Keratinocyte (primary cell): ENCODE data around the gene ITPR1. TPM values are rescaled to one million over a fixed set of nuclear protein-coding genes. Genes with fewer than 3 reads are reported as not detected.

Source experiments
- DNase-seq: peaks from one replicate; pipeline ENCODE4 v3.0.0-alpha.2; 2011; ENCODE audit warnings: low read depth, missing footprints, low spot score
- FAIRE-seq: peaks from 2 replicates; lab custom pipeline; 2011; peaks lifted over from hg19 to GRCh38; lab: Jason Lieb, UNC
- H2AFZ ChIP-seq: 2 replicates; pipeline ENCODE4 v1.6.0; 2012; ENCODE audit warnings: low read length, control low read depth, inconsistent platforms; ENCODE audit not compliant: control insufficient read depth
- H3K27ac ChIP-seq: 2 replicates; pipeline ENCODE4 v1.5.1; 2011; ENCODE audit warnings: low read length; ENCODE audit not compliant: control insufficient read depth, insufficient read depth
- H3K27me3 ChIP-seq: 3 replicates; pipeline ENCODE4 v1.6.0; 2011; ENCODE audit warnings: low read length; ENCODE audit not compliant: control insufficient read depth, insufficient read depth; ENCODE audit errors: extremely low read depth
- H3K36me3 ChIP-seq, 2 experiments: 2 replicates in 1 of 2; 3 replicates in 1 of 2; pipeline ENCODE4 v1.5.1; 2011; ENCODE audit warnings: low read length in 2 of 2, mild to moderate bottlenecking in 1 of 2; ENCODE audit not compliant: control insufficient read depth in 2 of 2, insufficient read depth in 2 of 2; ENCODE audit errors: extremely low read depth in 1 of 2
- H3K4me1 ChIP-seq: 3 replicates; pipeline ENCODE4 v1.5.1; 2011; ENCODE audit warnings: low read length; ENCODE audit not compliant: control insufficient read depth, insufficient read depth; ENCODE audit errors: extremely low read depth
- H3K4me2 ChIP-seq: 3 replicates; pipeline ENCODE4 v1.6.0; 2011; ENCODE audit warnings: low read depth, low read length; ENCODE audit not compliant: control insufficient read depth, insufficient read depth; ENCODE audit errors: extremely low read depth
- H3K4me3 ChIP-seq, 3 experiments: fragments of 200-600 bp in 1 of 3; sonication (generic) in 1 of 3; 2 replicates in 2 of 3; 3 replicates in 1 of 3; pipeline ENCODE4 v1.5.1; 2011 to 2016; ENCODE audit warnings: low read length in 3 of 3, mild to moderate bottlenecking in 3 of 3, control low read depth in 2 of 3, inconsistent platforms in 1 of 3, low read depth in 1 of 3, mixed read lengths in 1 of 3, mixed run types in 1 of 3, moderate library complexity in 1 of 3; ENCODE audit not compliant: control insufficient read depth in 2 of 3, insufficient read depth in 2 of 3; ENCODE audit errors: extremely low read depth in 1 of 3
- H3K79me2 ChIP-seq: 2 replicates; pipeline ENCODE4 v1.6.0; 2012; ENCODE audit warnings: low read length; ENCODE audit not compliant: control insufficient read depth, insufficient read depth
- H3K9ac ChIP-seq: 3 replicates; pipeline ENCODE4 v1.6.0; 2011; ENCODE audit warnings: low read length; ENCODE audit not compliant: control insufficient read depth, insufficient read depth; ENCODE audit errors: extremely low read depth
- H3K9me1 ChIP-seq: 3 replicates; pipeline ENCODE4 v1.6.0; 2011; ENCODE audit warnings: low read length; ENCODE audit not compliant: control insufficient read depth, insufficient read depth; ENCODE audit errors: extremely low read depth
- H3K9me3 ChIP-seq: 2 replicates; pipeline ENCODE4 v1.5.1; 2012; ENCODE audit warnings: low read depth, low read length; ENCODE audit not compliant: control insufficient read depth
- H4K20me1 ChIP-seq: 3 replicates; pipeline ENCODE4 v1.6.0; 2011; ENCODE audit warnings: low read length; ENCODE audit not compliant: control insufficient read depth, insufficient read depth; ENCODE audit errors: extremely low read depth
- CTCF ChIP-seq, 3 experiments: IDR thresholded peaks in 1 of 3; conservative IDR thresholded peaks in 1 of 3; optimal IDR thresholded peaks in 1 of 3; 2 replicates in 2 of 3; 3 replicates in 1 of 3; pipeline versions ENCODE3 to v1.5.1; 2011; ENCODE audit warnings: low read length in 3 of 3, mild to moderate bottlenecking in 3 of 3, moderate library complexity in 2 of 3, control low read depth in 1 of 3, inconsistent platforms in 1 of 3; ENCODE audit not compliant: insufficient read depth in 2 of 3; ENCODE audit errors: extremely low read depth in 1 of 3
- EZH2 ChIP-seq: IDR thresholded peaks from one replicate; pipeline ENCODE4 v1.6.1; 2012; ENCODE audit warnings: inconsistent platforms, mild to moderate bottlenecking, low read length, moderate library complexity
- dilution Hi-C: fragments of 300-500 bp; cut with MboI; formaldehyde crosslinking; loops from one replicate; pipeline ENCODE4 v1.7.0; 2020; ENCODE audit warnings: low sequenced_read_pairs; ENCODE audit not compliant: extremely low pct_ligation_motif_present
- polyA plus RNA-seq, 5 experiments: library from polyadenylated mRNA; depleted of rRNA in 3 of 5; stranded (reverse) in 3 of 5; stranded (forward) in 1 of 5; unstranded in 1 of 5; fragments of >200 nt; gene quantifications; 1 replicate in 1 of 5; 2 replicates in 3 of 5; 3 replicates in 1 of 5; pipeline versions ENCODE4 v1.2.1 to v1.2.3, GENCODE V29; 2011 to 2012; ENCODE audit warnings: missing spikeins in 2 of 5, low read depth in 1 of 5, low replicate concordance in 1 of 5

The ITPR1 gene
- polyA plus RNA-seq, 1 donor (not counting 4 experiments of a cell fraction or from before 2014, with no cell fraction given), result 3.5 TPM

GRCh38 chr3:4591669-4592068 is 98.5 kb downstream of the ITPR1 start:
- dilution Hi-C loops, result no loop called here
- Histone ChIP-seq H3K9ac (no peak overlapping the region), H3K4me1 (peaks cover 14% of the 10 kb centered on the region), H4K20me1 (no peaks in the 10 kb centered on the region), H3K4me2 (no peak overlapping the region), H3K4me3 (no peak overlapping the region), H3K27me3 (no peaks in the 10 kb centered on the region), H3K9me3 (no peaks in the 10 kb centered on the region), H3K27ac (no peak overlapping the region), H3K9me1 (no peaks in the 10 kb centered on the region), H3K79me2 (no peaks in the 10 kb centered on the region), H2AFZ (no peak overlapping the region), H3K36me3 (no peaks in the 10 kb centered on the region)
- no peak for DNase-seq
- no peak for TF ChIP-seq EZH2
- no peak for FAIRE-seq

- Histone ChIP-seq H3K36me3 (no peaks in the 10 kb centered on the region), H3K79me2 (no peaks in the 10 kb centered on the region), H3K9me3 (no peaks in the 10 kb centered on the region), H3K4me1 (peaks cover 12% of the 10 kb centered on the region), H2AFZ (no peak overlapping the region), H3K27me3 (no peaks in the 10 kb centered on the region), H3K4me2 (no peak overlapping the region), H4K20me1 (no peaks in the 10 kb centered on the region), H3K27ac (no peak overlapping the region), H3K4me3 (no peak overlapping the region), H3K9ac (no peak overlapping the region), H3K9me1 (no peaks in the 10 kb centered on the region)
- DNase-seq (no peak), FAIRE-seq (no peak)
- dilution Hi-C loops, result no loop called here
- TF ChIP-seq CTCF (optimal IDR thresholded peaks at IDR 0.05 in 1 of 3, IDR thresholded peaks at IDR 0.05 in 1 of 3, conservative IDR thresholded peaks at IDR 0.05 in 1 of 3; ENCODE audit: extremely low read depth in 1 of 3, insufficient read depth in 2 of 3, low read length in 3 of 3) (no peak), EZH2 (no peak)
Measured at GRCh38 chr3:4593014-4593413, 99.9 kb downstream of the ITPR1 start.

GRCh38 chr3:4595710-4596113 is 102.6 kb downstream of the ITPR1 start:
- DNase-seq, result no peak
- FAIRE-seq, result no peak
- no peak overlapping the region for H3K9ac ChIP-seq
- H2AFZ ChIP-seq, result no peak overlapping the region
- no peaks in the 10 kb centered on the region for H3K79me2 ChIP-seq
- H4K20me1 ChIP-seq, result no peaks in the 10 kb centered on the region
- H3K9me1 ChIP-seq, result no peaks in the 10 kb centered on the region
- no peak overlapping the region for H3K27ac ChIP-seq
- no peak overlapping the region for H3K4me3 ChIP-seq
- dilution Hi-C loops, result no loop called here
- no peaks in the 10 kb centered on the region for H3K9me3 ChIP-seq
- H3K4me1 ChIP-seq, result no peaks in the 10 kb centered on the region
- no peak overlapping the region for H3K4me2 ChIP-seq
- no peaks in the 10 kb centered on the region for H3K27me3 ChIP-seq
- no peak for TF ChIP-seq CTCF (optimal IDR thresholded peaks at IDR 0.05 in 1 of 3, IDR thresholded peaks at IDR 0.05 in 1 of 3, conservative IDR thresholded peaks at IDR 0.05 in 1 of 3; ENCODE audit: extremely low read depth in 1 of 3, insufficient read depth in 2 of 3, low read length in 3 of 3)
- TF ChIP-seq EZH2, result no peak
- H3K36me3 ChIP-seq, result no peaks in the 10 kb centered on the region
